Thyroid gland (tissue), 4 donors: ENCODE results near the gene CXCL5. TPM values are rescaled to one million over a fixed set of nuclear protein-coding genes. Genes with fewer than 3 reads are reported as not detected.
"Not testable (repeated sequence)": the region's sequence is repeated elsewhere in the genome, so short reads cannot be mapped to it uniquely, and the experiment has no call there.

Experiments used
- DNase-seq, 2 donors: peaks; one replicate each; pipeline ENCODE4 v3.0.0-alpha.2; 2019
- H3K27ac ChIP-seq, 3 donors: fragments of 200-600 bp; sonication (generic); 1 replicate in 2 of 3; 2 replicates in 1 of 3; pipeline ENCODE4 v1.5.1; 2016 to 2019; ENCODE audit warnings: mild to moderate bottlenecking in 1 of 3, moderate library complexity in 1 of 3
- H3K27me3 ChIP-seq: fragments of 200-600 bp; sonication (generic); one replicate; pipeline ENCODE4 v1.5.1; 2019
- H3K36me3 ChIP-seq, 2 donors: fragments of 200-600 bp; sonication (generic); one replicate each; pipeline ENCODE4 v1.5.1; 2016 to 2019
- H3K4me1 ChIP-seq, 2 donors: fragments of 200-600 bp; sonication (generic); one replicate each; pipeline ENCODE4 v1.5.1; 2017 to 2019
- H3K4me3 ChIP-seq, 3 donors: fragments of 200-600 bp; sonication (generic); replicated peaks in 1 of 3; 1 replicate in 2 of 3; 2 replicates in 1 of 3; pipeline ENCODE4 v1.5.1; 2016; ENCODE audit warnings: mild to moderate bottlenecking in 1 of 3
- H3K9me3 ChIP-seq: fragments of 200-600 bp; sonication (generic); one replicate; pipeline ENCODE4 v1.5.1; 2017
- POLR2A ChIP-seq, 2 donors: fragments of 450-650 bp; IDR thresholded peaks; one replicate each; pipeline ENCODE4 v1.6.1; 2017; ENCODE audit warnings: antibody characterized with exemption in 2 of 2, mild to moderate bottlenecking in 2 of 2, moderate library complexity in 1 of 2
- WGBS, 2 donors: methylation state at CpG; one replicate each; pipeline ENCODE4 v1.1.5; 2017; 5-methylcytosine and 5-hydroxymethylcytosine counted together
- intact Hi-C: fragments of 100-400 bp; cut with DNase I; formaldehyde crosslinking; loops from one replicate; pipeline ENCODE4 v1.15.1; 2023
- total RNA-seq, 4 donors: library from RNA; depleted of rRNA; stranded (reverse); fragments of >200 nt; gene quantifications; one replicate each; pipeline ENCODE4 v1.2.3, GENCODE V29; 2016
- TF ChIP-seq, protein P1 (sequence below), 6 experiments: fragments of 200-600 bp in 3 of 6; fragments of 450-650 bp in 3 of 6; sonication (generic) in 3 of 6; IDR thresholded peaks; one replicate each; pipeline ENCODE4 v1.5.1; 2016 to 2019; ENCODE audit warnings: antibody characterized with exemption in 6 of 6, mild to moderate bottlenecking in 2 of 6, inconsistent platforms in 1 of 6, moderate library complexity in 1 of 6

CXCL5 gene
- total RNA-seq, 4 donors from 2014 or later, result not detected

DNA sequence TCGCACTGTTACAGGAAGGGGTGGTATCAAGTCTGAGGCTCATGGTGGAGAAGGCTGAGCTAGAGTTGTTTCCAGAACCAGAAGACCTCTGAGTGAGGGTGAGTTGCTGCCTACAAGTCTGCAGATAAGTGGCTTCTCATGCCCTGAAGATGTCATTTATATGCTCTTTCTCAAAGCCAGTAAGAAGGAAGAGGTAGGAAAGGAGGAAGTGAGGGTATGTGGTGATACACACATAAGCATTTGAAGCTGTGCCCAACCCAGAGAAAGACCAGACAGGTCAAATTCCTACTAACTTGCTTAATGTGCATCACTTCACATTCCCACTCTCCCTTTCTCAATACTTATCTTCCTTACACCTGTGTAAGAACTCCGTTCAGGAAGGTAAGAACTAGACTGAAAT lies 10.4 kb downstream of the CXCL5 start, which contains the start of gene PPBP:
PPBP (minus strand) TSS at position 130 of the 400 bp plus-strand sequence; CDS start at position 43, 87 bp downstream.
- intact Hi-C loops, result no loop called here
- TF ChIP-seq, protein P1, sequence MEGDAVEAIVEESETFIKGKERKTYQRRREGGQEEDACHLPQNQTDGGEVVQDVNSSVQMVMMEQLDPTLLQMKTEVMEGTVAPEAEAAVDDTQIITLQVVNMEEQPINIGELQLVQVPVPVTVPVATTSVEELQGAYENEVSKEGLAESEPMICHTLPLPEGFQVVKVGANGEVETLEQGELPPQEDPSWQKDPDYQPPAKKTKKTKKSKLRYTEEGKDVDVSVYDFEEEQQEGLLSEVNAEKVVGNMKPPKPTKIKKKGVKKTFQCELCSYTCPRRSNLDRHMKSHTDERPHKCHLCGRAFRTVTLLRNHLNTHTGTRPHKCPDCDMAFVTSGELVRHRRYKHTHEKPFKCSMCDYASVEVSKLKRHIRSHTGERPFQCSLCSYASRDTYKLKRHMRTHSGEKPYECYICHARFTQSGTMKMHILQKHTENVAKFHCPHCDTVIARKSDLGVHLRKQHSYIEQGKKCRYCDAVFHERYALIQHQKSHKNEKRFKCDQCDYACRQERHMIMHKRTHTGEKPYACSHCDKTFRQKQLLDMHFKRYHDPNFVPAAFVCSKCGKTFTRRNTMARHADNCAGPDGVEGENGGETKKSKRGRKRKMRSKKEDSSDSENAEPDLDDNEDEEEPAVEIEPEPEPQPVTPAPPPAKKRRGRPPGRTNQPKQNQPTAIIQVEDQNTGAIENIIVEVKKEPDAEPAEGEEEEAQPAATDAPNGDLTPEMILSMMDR (IDR thresholded peaks at IDR 0.05), result no peak
- TF ChIP-seq POLR2A (IDR thresholded peaks at IDR 0.05), result no peak
- Histone ChIP-seq H3K9me3 (no peaks in the 10 kb centered on the region), H3K4me3 (no peak within 1 kb of the TSS), H3K27ac (no peak within 1 kb of the TSS), H3K4me1 (no peaks in the 10 kb centered on the region), H3K27me3 (no peaks in the 10 kb centered on the region), H3K36me3 (no peaks in the 10 kb centered on the region)
- DNase-seq, result no peak
- 87 to 91% methylated on average over 2 of the region's 2 CpGs for WGBS, 2 donors

DNA sequence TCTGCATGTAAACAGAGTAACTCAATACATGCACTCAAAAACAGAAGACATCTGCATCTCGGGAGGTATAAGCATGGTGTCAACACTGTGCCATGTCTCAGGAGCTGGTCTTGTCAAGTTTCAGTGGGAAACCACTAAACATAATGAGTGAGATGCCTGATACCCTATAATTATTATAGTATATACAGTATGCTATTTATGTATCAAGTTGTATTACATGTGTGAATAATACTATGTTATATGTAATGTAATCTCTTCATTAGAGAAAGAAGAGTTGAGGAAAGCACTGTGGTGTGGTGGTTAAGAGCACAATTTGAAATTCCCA lies 13.0 kb downstream of the CXCL5 start:
- peaks cover 0 to 2% of the 10 kb centered on the region in 2 donors for H3K4me1 ChIP-seq
- no peaks in the 10 kb centered on the region for H3K36me3 ChIP-seq
- no peak overlapping the region for H3K27ac ChIP-seq
- no peak overlapping the region for H3K4me3 ChIP-seq
- DNase-seq, result no peak
- no peaks in the 10 kb centered on the region for H3K27me3 ChIP-seq
- no peak for TF ChIP-seq POLR2A (IDR thresholded peaks at IDR 0.05)
- TF ChIP-seq, protein P1 (IDR thresholded peaks at IDR 0.05), result no peak
- intact Hi-C loops, result no loop called here
- WGBS, 2 donors, result 53 to 69% methylated on average over 1 of the region's 1 CpG
- no peaks in the 10 kb centered on the region for H3K9me3 ChIP-seq

DNA sequence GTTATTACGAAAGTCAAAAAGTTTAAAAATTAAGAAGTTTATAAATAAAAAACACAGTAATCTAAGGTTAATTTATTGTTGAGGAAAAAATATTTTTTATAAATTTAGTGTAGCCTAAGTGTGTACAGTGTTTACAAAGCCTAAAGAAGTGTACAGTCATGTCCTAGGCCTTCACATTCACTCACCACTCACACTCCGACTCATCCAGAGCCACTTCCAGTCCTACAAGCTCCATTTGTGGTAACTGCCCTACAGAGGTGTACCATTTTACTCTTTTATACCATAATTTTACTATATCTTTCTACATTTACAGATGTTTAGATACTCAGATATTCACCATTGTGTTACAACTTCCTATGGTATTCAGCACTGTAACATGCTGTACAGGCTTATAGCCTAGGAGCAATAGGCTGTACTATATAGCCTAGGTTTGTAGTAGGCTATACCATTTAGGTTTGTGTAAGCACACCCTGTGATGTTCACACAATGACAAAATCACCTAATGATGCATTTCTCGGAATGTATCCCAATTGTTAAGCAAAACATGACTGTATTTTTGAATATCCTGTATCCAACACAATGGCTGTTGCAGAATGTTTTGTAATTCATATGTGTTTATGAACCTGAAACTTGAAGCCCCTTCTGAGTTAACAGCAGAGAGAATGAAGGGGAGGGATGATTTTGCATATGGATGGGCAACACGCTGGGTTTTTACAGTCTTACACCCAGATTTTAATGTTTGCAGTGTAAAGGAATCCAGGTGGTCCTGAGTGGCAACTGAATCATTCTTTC lies 13.5 kb downstream of the CXCL5 start:
- H3K9me3 ChIP-seq, result no peaks in the 10 kb centered on the region
- H3K4me3 ChIP-seq, result no peak overlapping the region
- WGBS, 2 donors, result 77 to 88% methylated on average over 4 of the region's 4 CpGs
- H3K27ac ChIP-seq, result no peak overlapping the region
- H3K4me1 ChIP-seq, result peaks cover 0 to 2% of the 10 kb centered on the region in 2 donors
- DNase-seq, result no peak
- TF ChIP-seq, protein P1 (IDR thresholded peaks at IDR 0.05), result no peak
- TF ChIP-seq POLR2A (IDR thresholded peaks at IDR 0.05), result no peak
- no peaks in the 10 kb centered on the region for H3K27me3 ChIP-seq
- no peaks in the 10 kb centered on the region for H3K36me3 ChIP-seq
- intact Hi-C loops, result no loop called here

DNA sequence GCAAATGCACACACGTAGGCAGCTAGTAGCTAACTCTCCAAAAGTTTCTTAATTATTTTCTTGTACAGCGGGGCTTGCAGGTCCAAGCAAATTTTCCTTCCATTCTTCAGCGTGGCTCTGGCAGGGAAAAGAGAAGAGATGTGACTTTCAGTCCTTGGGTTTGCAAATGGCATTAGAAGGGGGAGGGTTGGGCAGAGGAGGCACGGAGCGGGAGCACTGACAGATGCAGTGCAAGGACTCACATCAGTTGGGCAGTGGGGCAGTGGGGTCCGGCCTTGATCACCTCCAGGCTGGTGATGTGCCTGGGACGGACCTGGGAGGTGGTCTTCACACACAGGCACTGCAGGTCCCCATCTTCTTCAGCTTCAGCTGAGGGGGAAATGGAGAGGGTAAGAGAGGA lies 17.3 kb downstream of the CXCL5 start:
- intact Hi-C loops, H3K4me3 ChIP-seq, H3K27me3 ChIP-seq, H3K9me3 ChIP-seq, DNase-seq, H3K4me1 ChIP-seq, H3K36me3 ChIP-seq, H3K27ac ChIP-seq: not testable (repeated sequence)
- 83 to 86% methylated on average over 7 of the region's 7 CpGs for WGBS, 2 donors

DNA sequence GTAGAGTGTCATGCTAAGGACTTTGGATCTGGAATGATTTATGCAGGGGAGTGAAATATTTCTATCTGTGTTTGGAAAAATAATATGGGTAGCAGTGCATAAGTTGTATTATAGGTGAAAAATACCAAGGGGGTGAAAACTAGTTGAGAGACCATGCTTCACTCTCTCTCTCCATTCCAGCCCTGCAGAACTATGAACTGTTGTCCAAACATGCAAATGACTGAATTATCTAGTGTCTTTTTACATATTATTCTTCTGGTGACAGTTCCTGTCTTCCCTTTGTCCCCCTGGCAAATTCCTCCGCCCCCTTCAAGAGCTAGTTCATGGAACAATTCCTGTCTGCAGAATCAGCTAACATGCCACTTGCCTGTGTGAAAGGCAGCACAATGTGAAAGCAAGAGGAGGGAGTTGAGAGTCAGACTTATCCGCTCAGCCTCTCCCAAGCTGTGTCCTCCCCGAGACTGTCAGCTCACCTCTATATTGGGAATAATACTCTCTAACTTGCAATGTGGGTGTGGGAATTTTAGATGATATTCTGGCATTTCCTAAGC lies 19.0 kb downstream of the CXCL5 start:
- H3K27me3 ChIP-seq, result no peaks in the 10 kb centered on the region
- H3K9me3 ChIP-seq, result no peaks in the 10 kb centered on the region
- H3K4me3 ChIP-seq, result no peak overlapping the region
- peaks cover 0 to 2% of the 10 kb centered on the region in 2 donors for H3K4me1 ChIP-seq
- TF ChIP-seq POLR2A (IDR thresholded peaks at IDR 0.05), result no peak
- TF ChIP-seq, protein P1 (IDR thresholded peaks at IDR 0.05), result no peak
- 67 to 87% methylated on average over 3 of the region's 3 CpGs for WGBS, 2 donors
- no peaks in the 10 kb centered on the region for H3K36me3 ChIP-seq
- H3K27ac ChIP-seq, result no peak overlapping the region
- no peak for DNase-seq
- intact Hi-C loops, result no loop called here
